HCT116 (cell line): ENCODE measurements around the gene CEBPA. TPM values are rescaled to one million over a fixed set of nuclear protein-coding genes. Genes with fewer than 3 reads are reported as not detected.

Source experiments
- ATAC-seq: fragments of 200-7000 bp; cut with Tn5 transposase; 2 replicates; pipeline ENCODE4 v1.9.1; 2020; ENCODE audit warnings: mild to moderate bottlenecking, moderate library complexity
- BruUV-seq: library from RNA; stranded (reverse); fragments of 400-500 nt; replicated peaks from 2 replicates; lab custom pipeline; 2021; lab: Mats Ljungman, UMichigan
- CTCF ChIA-PET: fragments of 300-600 bp; sonication (Branson Sonifier 250); formaldehyde crosslinking; loops from one replicate; lab custom pipeline; 2021; ENCODE audit warnings: antibody characterized with exemption; lab: Charles Lee
- POLR2A ChIA-PET: fragments of 300-600, 350-600 bp; sonication (Branson Sonifier 250); formaldehyde crosslinking; loops from one replicate; lab custom pipeline; 2021; ENCODE audit warnings: antibody characterized with exemption; lab: Charles Lee
- RAD21 ChIA-PET, 2 experiments: fragments of 300-600 bp; sonication (Branson Sonifier 250); formaldehyde crosslinking; loops; one replicate each; lab custom pipeline; 2023; ENCODE audit warnings: low total read pairs in 2 of 2; ENCODE audit not compliant: uncharacterized antibody in 2 of 2, unreplicated experiment in 2 of 2, low non-redundant PET in 1 of 2; lab: Charles Lee
- DNase-seq: peaks from one replicate; pipeline ENCODE4 v3.0.0-alpha.2; 2010; ENCODE audit warnings: low read depth, low spot score
- H2AFZ ChIP-seq: fragments of 200-600 bp; shearing (Covaris generic), sonication (generic); 2 replicates; pipeline ENCODE4 v1.6.1; 2017; ENCODE audit warnings: low read depth, mixed run types, mixed read lengths, antibody characterized with exemption, low read length; ENCODE audit not compliant: poor library complexity, severe bottlenecking
- H3K27ac ChIP-seq: 2 replicates; pipeline ENCODE4 v1.5.1; 2012; ENCODE audit warnings: low read depth, low read length
- H3K27me3 ChIP-seq: fragments of 200-600 bp; sonication (generic); 2 replicates; pipeline ENCODE4 v1.6.1; 2016; ENCODE audit warnings: mixed run types, low read length, mixed read lengths; ENCODE audit not compliant: insufficient read depth
- H3K36me3 ChIP-seq, 2 experiments: fragments of 200-500 bp in 1 of 2; fragments of 200-600 bp in 1 of 2; sonication (Bioruptor generic) in 1 of 2; sonication (generic) in 1 of 2; 2 replicates each; pipeline versions ENCODE4 v1.5.1 to v1.6.1; 2014 to 2016; ENCODE audit warnings: low read length in 2 of 2, inconsistent platforms in 1 of 2, mixed read lengths in 1 of 2, mixed run types in 1 of 2; ENCODE audit not compliant: insufficient read depth in 2 of 2, control insufficient read depth in 1 of 2
- H3K4me1 ChIP-seq, 2 experiments: fragments of 200-600 bp in 1 of 2; sonication (generic) in 1 of 2; 2 replicates each; pipeline versions ENCODE4 v1.5.1 to v1.6.1; 2012 to 2017; ENCODE audit warnings: low read length in 2 of 2, inconsistent platforms in 1 of 2, mild to moderate bottlenecking in 1 of 2, mixed read lengths in 1 of 2, mixed run types in 1 of 2, moderate library complexity in 1 of 2; ENCODE audit not compliant: insufficient read depth in 2 of 2, control insufficient read depth in 1 of 2
- H3K4me2 ChIP-seq: fragments of 200-600 bp; sonication (generic); 2 replicates; pipeline ENCODE4 v1.6.1; 2017; ENCODE audit warnings: mixed run types, low read length, mixed read lengths
- H3K4me3 ChIP-seq, 2 experiments: fragments of 200-600 bp in 1 of 2; sonication (generic) in 1 of 2; replicated peaks in 1 of 2; 2 replicates each; pipeline ENCODE4 v1.5.1; 2011 to 2016; ENCODE audit warnings: low read length in 2 of 2, control low read depth in 1 of 2, low read depth in 1 of 2, mild to moderate bottlenecking in 1 of 2, mixed read lengths in 1 of 2, mixed run types in 1 of 2
- H3K79me2 ChIP-seq: fragments of 200-600 bp; sonication (generic); 2 replicates; pipeline ENCODE4 v1.6.1; 2017; ENCODE audit warnings: mild to moderate bottlenecking, mixed run types, low read length, moderate library complexity, mixed read lengths; ENCODE audit not compliant: insufficient read depth
- H3K9ac ChIP-seq: fragments of 200-600 bp; sonication (generic); 2 replicates; pipeline ENCODE4 v1.6.1; 2016; ENCODE audit warnings: low read length, mixed read lengths
- H3K9me2 ChIP-seq: fragments of 200-600 bp; sonication (generic), shearing (Covaris generic); 2 replicates; pipeline ENCODE4 v1.6.1; 2017; ENCODE audit warnings: mixed run types, mild to moderate bottlenecking, moderate library complexity; ENCODE audit not compliant: insufficient read depth
- H3K9me3 ChIP-seq, 2 experiments: fragments of 200-500 bp in 1 of 2; fragments of 200-600 bp in 1 of 2; sonication (Bioruptor generic) in 1 of 2; sonication (generic) in 1 of 2; 2 replicates each; pipeline ENCODE4 v1.6.1; 2014 to 2017; ENCODE audit warnings: low read length in 2 of 2, mixed read lengths in 2 of 2, inconsistent platforms in 1 of 2, low read depth in 1 of 2, mild to moderate bottlenecking in 1 of 2, mixed run types in 1 of 2, moderate library complexity in 1 of 2; ENCODE audit not compliant: control insufficient read depth in 1 of 2, insufficient read depth in 1 of 2
- H4K20me1 ChIP-seq: fragments of 200-600 bp; sonication (generic), shearing (Covaris generic); 2 replicates; pipeline ENCODE4 v1.6.1; 2017; ENCODE audit warnings: mixed run types, mild to moderate bottlenecking, moderate library complexity; ENCODE audit not compliant: insufficient read depth
- ATF3 ChIP-seq: IDR thresholded peaks from 2 replicates; pipeline ENCODE4 v1.6.1; 2012
- CBX3 ChIP-seq: IDR thresholded peaks from 2 replicates; pipeline ENCODE4 v1.6.1; 2012; ENCODE audit warnings: low read depth
- CEBPB ChIP-seq: IDR thresholded peaks from 2 replicates; pipeline ENCODE4 v1.6.1; 2012; ENCODE audit warnings: low read depth
- ELF1 ChIP-seq: IDR thresholded peaks from 2 replicates; pipeline ENCODE4 v1.6.1; 2012; ENCODE audit warnings: low read depth, borderline replicate concordance
- EZH2 ChIP-seq: fragments of 200-600 bp; sonication (generic); IDR thresholded peaks from 2 replicates; pipeline ENCODE4 v1.6.1; 2017; ENCODE audit warnings: antibody characterized with exemption, mixed run types
- FOSL1 ChIP-seq: IDR thresholded peaks from 2 replicates; pipeline ENCODE4 v1.6.1; 2012; ENCODE audit warnings: low read depth
- JUND ChIP-seq: IDR thresholded peaks from 2 replicates; pipeline ENCODE4 v1.6.1; 2012
- POLR2A ChIP-seq: IDR thresholded peaks from 2 replicates; pipeline ENCODE4 v1.7.0; 2011; ENCODE audit warnings: borderline replicate concordance; ENCODE audit not compliant: insufficient read depth, insufficient read length; ENCODE audit errors: extremely low read depth
- POLR2AphosphoS5 ChIP-seq: IDR thresholded peaks from 2 replicates; pipeline ENCODE4 v1.6.1; 2011; ENCODE audit warnings: mild to moderate bottlenecking, low read depth, low read length, moderate library complexity
- RAD21 ChIP-seq: IDR thresholded peaks from 2 replicates; pipeline ENCODE4 v1.6.1; 2012; ENCODE audit warnings: low read depth, mild to moderate bottlenecking
- SIN3A ChIP-seq: IDR thresholded peaks from 2 replicates; pipeline ENCODE4 v1.6.1; 2012; ENCODE audit warnings: low read depth
- SRF ChIP-seq: IDR thresholded peaks from 2 replicates; pipeline ENCODE4 v1.6.1; 2012; ENCODE audit warnings: low read depth
- ZBTB33 ChIP-seq: IDR thresholded peaks from 2 replicates; pipeline ENCODE4 v1.6.1; 2011; ENCODE audit warnings: mild to moderate bottlenecking, low read length, moderate library complexity; ENCODE audit not compliant: insufficient replicate concordance; ENCODE audit errors: extremely low read depth
- ZFX ChIP-seq: fragments of 450-650 bp; IDR thresholded peaks from 2 replicates; pipeline ENCODE4 v1.6.1; 2017
- intact Hi-C: fragments of 100-400 bp; cut with micrococcal nuclease; formaldehyde crosslinking; loops from 2 replicates; pipeline ENCODE4 v1.10.0; 2022
- total RNA-seq: library from RNA; stranded (reverse); gene quantifications from one replicate; pipeline ENCODE4 v1.2.1, GENCODE V29; 2021; ENCODE audit not compliant: unreplicated experiment
- TF ChIP-seq, protein P1 (sequence below), 3 experiments: fragments of 200-600 bp in 1 of 3; sonication (generic) in 1 of 3; IDR thresholded peaks in 2 of 3; conservative IDR thresholded peaks in 1 of 3; 2 replicates each; pipeline ENCODE4 v1.5.1; 2012 to 2017; ENCODE audit warnings: low read depth in 2 of 3, low read length in 2 of 3, antibody characterized with exemption in 1 of 3, borderline replicate concordance in 1 of 3, control low read depth in 1 of 3, mild to moderate bottlenecking in 1 of 3, mixed read lengths in 1 of 3, mixed run types in 1 of 3, moderate library complexity in 1 of 3; ENCODE audit not compliant: insufficient read depth in 1 of 3

Gene CEBPA
- total RNA-seq, 1 experiment from 2014 or later, result 7.0 TPM

- Histone ChIP-seq H3K27ac (no peak overlapping the region), H4K20me1 (no peaks in the 10 kb centered on the region), H3K36me3 (no peaks in the 10 kb centered on the region), H2AFZ (no peak overlapping the region), H3K79me2 (no peaks in the 10 kb centered on the region), H3K9me3 (no peaks in the 10 kb centered on the region), H3K9me2 (no peaks in the 10 kb centered on the region), H3K4me3 (no peak overlapping the region), H3K4me1 (peaks cover 0 to 4% of the 10 kb centered on the region in 2 experiments; a peak in 1 of 4 replicates), H3K4me2 (no peak overlapping the region), H3K27me3 (no peaks in the 10 kb centered on the region), H3K9ac (no peak overlapping the region)
- ATAC-seq (no peak), DNase-seq (no peak)
- TF ChIP-seq RAD21 (no peak), SIN3A (no peak), ATF3 (no peak), CBX3 (no peak), JUND (no peak), ELF1 (no peak), CEBPB (no peak), FOSL1 (no peak), EZH2 (no peak), POLR2A (no peak), SRF (no peak), ZBTB33 (no peak), ZFX (no peak), POLR2AphosphoS5 (no peak)
- TF ChIP-seq, protein P1, sequence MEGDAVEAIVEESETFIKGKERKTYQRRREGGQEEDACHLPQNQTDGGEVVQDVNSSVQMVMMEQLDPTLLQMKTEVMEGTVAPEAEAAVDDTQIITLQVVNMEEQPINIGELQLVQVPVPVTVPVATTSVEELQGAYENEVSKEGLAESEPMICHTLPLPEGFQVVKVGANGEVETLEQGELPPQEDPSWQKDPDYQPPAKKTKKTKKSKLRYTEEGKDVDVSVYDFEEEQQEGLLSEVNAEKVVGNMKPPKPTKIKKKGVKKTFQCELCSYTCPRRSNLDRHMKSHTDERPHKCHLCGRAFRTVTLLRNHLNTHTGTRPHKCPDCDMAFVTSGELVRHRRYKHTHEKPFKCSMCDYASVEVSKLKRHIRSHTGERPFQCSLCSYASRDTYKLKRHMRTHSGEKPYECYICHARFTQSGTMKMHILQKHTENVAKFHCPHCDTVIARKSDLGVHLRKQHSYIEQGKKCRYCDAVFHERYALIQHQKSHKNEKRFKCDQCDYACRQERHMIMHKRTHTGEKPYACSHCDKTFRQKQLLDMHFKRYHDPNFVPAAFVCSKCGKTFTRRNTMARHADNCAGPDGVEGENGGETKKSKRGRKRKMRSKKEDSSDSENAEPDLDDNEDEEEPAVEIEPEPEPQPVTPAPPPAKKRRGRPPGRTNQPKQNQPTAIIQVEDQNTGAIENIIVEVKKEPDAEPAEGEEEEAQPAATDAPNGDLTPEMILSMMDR (IDR thresholded peaks at IDR 0.05 in 2 of 3, conservative IDR thresholded peaks at IDR 0.05 in 1 of 3; ENCODE audit: borderline replicate concordance in 1 of 3, insufficient read depth in 1 of 3, low read depth in 2 of 3, low read length in 2 of 3), result no peak
- intact Hi-C loops, result no loop called here
- ChIA-PET RAD21 (no interaction called here), POLR2A (interaction anchor here (2.1 kb wide), 1 partner anchor 61 kb away, joined by 5 read pairs; the partner anchor contains the start of gene CEBPG), CTCF (interaction anchor here (1.1 to 1.8 kb wide), 4 partner anchors 9 to 65 kb away, joined by 3 to 12 read pairs (median 3); partner anchors contain the start of gene CEBPA)
- no TSS peak for BruUV-seq
Measured at GRCh38 chr19:33312065-33312464, 9.7 kb upstream of the CEBPA start.
